Islet precursor cell (in vitro differentiated cells): ENCODE results near the gene SIGLEC11.
"Not testable (repeated sequence)": the region's sequence is repeated elsewhere in the genome, so short reads cannot be mapped to it uniquely, and the experiment has no call there.

Experiments used
- DNase-seq: peaks from one replicate; pipeline ENCODE4 v3.0.0-alpha.2; 2018

The SIGLEC11 gene

DNA sequence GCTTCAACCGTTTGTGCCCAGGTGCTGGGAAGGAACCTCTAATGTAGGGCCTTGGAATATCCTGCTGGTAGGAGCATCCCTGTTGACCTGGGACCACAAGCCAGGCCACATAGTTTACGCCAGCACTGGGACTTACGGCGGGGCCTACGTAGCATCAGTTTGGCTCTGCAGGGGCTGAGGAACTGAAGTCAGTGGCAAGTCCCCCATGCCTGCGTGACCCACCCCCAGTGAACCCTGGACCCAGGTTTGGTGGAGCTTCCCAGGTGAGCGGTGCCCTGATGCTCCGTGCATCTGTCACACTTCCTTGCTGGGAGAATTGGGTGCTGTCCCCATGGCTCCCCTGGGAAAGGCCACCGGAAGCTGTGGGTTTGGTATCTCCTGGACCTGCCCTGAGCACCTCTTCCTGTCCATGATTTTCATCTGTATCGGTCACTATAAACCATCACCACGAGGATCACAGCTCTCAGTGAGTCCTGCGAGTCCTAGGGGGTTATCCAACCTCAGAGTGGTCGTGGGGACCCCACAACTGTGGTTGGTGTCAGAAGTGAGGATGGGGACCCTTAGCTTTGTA, 9.9 kb downstream of the SIGLEC11 start:
- no peak for DNase-seq

- DNase-seq: no peak
Observed at GRCh38 chr19:49950590-49950948, 10.4 kb downstream of the SIGLEC11 start.

- DNase-seq: no peak
Observed at GRCh38 chr19:49949742-49950589, 11.0 kb downstream of the SIGLEC11 start.

- DNase-seq: no peak
Observed at GRCh38 chr19:49946415-49946814, 14.6 kb downstream of the SIGLEC11 start.

- DNase-seq: not testable (repeated sequence)
Observed at GRCh38 chr19:49944567-49944966, 16.4 kb downstream of the SIGLEC11 start.

GRCh38 chr19:49940482-49940791, 20.5 kb downstream of the SIGLEC11 start:
- no peak for DNase-seq

DNA sequence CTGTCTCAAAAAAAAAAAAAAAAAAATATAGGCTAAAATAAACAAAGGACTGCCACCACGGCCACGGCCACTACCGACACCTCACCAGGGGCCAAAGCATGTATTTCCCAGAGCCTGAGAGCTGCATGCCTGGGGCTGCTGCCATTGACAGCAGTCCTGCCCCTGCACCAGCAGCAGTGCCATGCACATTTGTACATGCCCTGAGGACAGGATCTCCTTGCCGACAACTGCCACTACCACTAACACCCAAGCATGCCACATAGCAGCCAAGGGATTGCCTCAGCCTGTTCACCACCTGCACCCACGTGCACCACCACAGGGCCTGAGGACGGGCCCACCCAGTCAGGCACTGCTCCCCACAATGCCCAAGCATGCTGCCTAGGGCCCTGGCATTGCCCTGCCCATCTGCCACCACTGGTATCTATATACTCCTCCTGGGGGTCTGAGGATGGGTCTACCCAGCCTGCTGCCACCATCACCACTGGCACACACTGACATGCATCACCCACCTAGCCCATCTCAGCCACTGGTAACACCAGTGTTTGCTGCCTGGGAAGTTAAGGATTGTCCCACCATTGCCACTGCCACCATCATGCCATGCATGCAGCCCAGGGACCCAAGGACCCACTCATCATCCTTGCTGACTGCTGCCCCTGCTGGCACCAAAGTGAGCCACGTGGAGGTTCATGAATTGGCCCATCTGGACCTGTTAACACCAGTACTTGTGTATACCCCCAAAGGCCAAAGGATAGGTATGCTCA, 21.1 kb downstream of the SIGLEC11 start:
- no peak for DNase-seq

GRCh38 chr19:49938662-49939061, 22.3 kb downstream of the SIGLEC11 start:
- DNase-seq: no peak

- peak; percentile 85 for DNase-seq
Observed at GRCh38 chr19:49937750-49938381, 23.1 kb downstream of the SIGLEC11 start.

- no peak for DNase-seq
Observed at GRCh38 chr19:49936549-49936948, 24.4 kb downstream of the SIGLEC11 start.

DNA sequence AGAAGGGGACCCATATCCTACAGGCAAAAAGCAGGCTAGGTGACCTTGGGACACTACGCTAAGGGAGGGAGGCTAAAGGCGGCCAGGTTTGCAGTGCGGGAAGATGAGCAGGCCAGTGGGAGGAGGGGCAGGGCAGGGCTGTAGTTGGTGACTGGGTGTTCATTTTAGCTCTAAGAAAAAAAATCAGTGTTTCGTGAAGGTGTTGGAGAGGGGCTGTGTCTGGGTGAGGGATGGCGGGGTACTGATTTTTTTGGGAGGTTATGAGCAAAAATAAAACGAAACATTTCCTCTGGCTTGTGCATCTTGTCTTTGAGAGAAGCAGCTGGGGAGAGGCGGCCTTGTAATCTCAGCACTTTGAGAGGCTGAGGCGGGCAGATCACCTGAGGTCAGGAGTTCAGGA, 27.3 kb downstream of the SIGLEC11 start:
- no peak for DNase-seq

- no peak for DNase-seq
Observed at GRCh38 chr19:49932731-49933131, 28.2 kb downstream of the SIGLEC11 start.

DNA sequence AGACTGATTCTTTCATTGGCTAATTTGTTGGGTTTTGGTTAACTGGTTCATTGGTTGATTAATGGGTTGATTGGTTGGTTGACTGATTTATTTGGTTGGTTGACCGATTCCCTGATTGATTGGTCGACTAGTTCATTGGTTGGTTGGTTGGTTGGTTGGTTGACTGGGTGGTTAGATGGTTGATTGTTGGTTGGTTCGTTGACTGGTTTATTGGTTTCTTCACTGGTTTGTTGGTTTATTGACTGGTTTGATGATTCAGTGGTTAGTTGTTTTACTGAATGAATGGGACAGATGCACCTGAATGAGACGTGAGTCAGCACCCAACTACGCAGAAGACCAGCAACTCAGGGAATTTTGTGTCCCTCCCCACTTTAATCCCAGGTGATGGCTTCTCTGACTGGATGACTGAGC, 28.9 kb downstream of the SIGLEC11 start:
- DNase-seq: no peak

DNA sequence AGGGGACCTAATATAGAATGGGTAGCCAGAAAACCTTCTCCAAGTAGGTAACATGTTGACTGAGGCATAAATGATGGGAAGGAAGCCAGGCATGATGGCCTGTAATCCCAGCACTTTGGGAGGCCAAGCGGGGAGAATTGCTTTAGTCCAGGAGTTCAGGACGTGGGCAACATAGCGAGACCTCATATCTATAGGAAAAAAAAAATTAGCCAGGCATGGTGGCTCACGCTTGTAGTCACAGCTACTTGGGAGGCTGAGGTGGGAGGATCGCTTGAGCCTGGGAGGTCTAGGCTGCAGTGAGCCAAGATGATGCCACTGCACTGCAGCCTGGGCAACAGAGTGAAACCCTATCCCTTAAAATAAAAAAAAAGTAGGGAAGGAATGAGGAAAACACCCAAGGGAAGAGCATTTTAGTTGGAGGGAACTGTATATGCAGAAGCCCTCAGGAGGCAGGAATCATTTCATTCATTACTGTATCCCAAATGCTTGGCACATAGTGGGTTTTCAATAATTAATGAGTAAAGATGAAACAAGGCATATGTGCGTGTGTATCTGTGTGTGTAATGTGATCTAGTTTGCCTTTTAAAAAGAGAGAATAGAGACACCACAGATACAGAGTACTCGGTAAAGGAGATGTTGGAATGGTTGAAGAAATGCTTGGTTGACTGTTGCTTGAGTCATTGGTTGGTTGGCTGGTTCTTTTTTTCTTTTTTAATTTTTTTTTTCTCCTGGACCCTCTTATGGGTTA, 29.5 kb downstream of the SIGLEC11 start:
- DNase-seq: no peak

DNA sequence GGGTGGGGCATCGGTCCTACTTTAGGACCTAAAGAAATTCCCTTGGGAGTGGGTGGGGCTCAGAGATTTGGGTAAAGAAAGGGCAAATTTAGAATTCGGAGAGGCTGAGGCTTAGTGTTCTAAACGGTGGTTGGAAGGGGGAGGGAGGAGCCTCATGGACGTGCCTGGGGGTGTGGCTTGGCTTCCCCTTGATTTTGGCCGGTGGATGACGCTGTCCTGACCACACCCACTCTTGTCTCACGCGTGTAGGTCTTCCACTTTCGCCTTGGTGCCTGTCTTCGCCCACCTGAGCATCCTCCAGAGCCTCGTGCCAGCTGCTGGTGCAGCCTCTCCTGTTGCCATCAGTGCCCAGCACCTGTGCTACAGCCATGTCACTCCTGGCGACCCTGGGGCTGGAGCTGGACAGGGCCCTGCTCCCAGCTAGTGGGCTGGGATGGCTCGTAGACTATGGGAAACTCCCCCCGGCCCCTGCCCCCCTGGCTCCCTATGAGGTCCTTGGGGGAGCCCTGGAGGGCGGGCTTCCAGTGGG, 30.4 kb downstream of the SIGLEC11 start:
- no peak for DNase-seq

GRCh38 chr19:49929611-49930482, 31.1 kb downstream of the SIGLEC11 start:
- DNase-seq: peak; percentile 95

- peak; percentile 85 for DNase-seq
Observed at GRCh38 chr19:49929121-49929610, 31.8 kb downstream of the SIGLEC11 start, which contains the start of the genes ATF5 and NUP62. Gene ATF5, plus strand, starts transcription at chr19:49929205. Its CDS starts 1,646 bp downstream, at chr19:49930851. Gene NUP62, minus strand, starts transcription at chr19:49929504. Its CDS starts 19,697 bp downstream, at chr19:49909807.

- no peak for DNase-seq
Observed at GRCh38 chr19:49927526-49928264, 33.3 kb downstream of the SIGLEC11 start.

DNA sequence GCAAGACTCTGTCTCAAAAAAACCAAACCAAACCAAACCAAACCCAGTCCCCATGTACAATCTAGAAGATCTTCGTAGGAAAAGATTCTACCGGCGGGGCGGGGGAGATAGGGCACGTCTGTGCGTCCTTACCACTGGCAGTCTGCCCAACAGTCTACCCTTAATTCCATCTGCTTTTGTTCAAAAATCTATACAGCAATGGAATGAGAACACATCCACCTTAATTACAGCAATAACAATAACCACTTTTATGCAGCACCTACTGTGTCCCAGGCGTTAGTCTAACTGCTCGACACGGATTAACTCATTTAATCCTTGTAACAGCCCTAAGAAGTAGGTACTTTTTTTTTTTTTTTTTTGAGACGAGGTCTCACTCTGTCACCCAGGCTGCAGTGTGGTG, 34.5 kb downstream of the SIGLEC11 start:
- DNase-seq: no peak

GRCh38 chr19:49925486-49925885, 35.5 kb downstream of the SIGLEC11 start:
- no peak for DNase-seq
